ENCODE results near the gene MAP1S. TPM values are rescaled to one million over a fixed set of nuclear protein-coding genes. Genes with fewer than 3 reads are reported as not detected.

Gene MAP1S
- total RNA-seq, 1 donor from 2014 or later = 25.1 TPM

GRCh38 chr19:17726136-17726741, 7.0 kb downstream of the MAP1S start:
- intact Hi-C loops (cut with DNase I) = no loop called here

GRCh38 chr19:17726964-17727773, 7.9 kb downstream of the MAP1S start:
- ATAC-seq (ENCODE audit: poor library complexity) (peak; percentile 19), DNase-seq (no peak)
- intact Hi-C loops (cut with DNase I) = no loop called here

More at GRCh38 chr19:17726136-17726741, 7.0 kb downstream of the MAP1S start:
- no peak for DNase-seq
- no peak for ATAC-seq (ENCODE audit: poor library complexity)

GRCh38 chr19:17727843-17728242, 8.6 kb downstream of the MAP1S start:
- ATAC-seq (ENCODE audit: poor library complexity) (no peak), DNase-seq (no peak)
- intact Hi-C loops (cut with DNase I) = no loop called here

- ATAC-seq (ENCODE audit: poor library complexity) = no peak
- intact Hi-C loops (cut with DNase I) = no loop called here
- no peak for DNase-seq
Measured at GRCh38 chr19:17733127-17733526, 13.8 kb downstream of the MAP1S start.

GRCh38 chr19:17734146-17734545, 14.9 kb downstream of the MAP1S start:
- intact Hi-C loops (cut with DNase I) = no loop called here
- no peak for DNase-seq
- no peak for ATAC-seq (ENCODE audit: poor library complexity)

GRCh38 chr19:17735410-17735809, 16.1 kb downstream of the MAP1S start:
- no peak for ATAC-seq (ENCODE audit: poor library complexity)
- intact Hi-C loops (cut with DNase I) = no loop called here
- no peak for DNase-seq

GRCh38 chr19:17737690-17738153, 18.4 kb downstream of the MAP1S start:
- no peak for ATAC-seq (ENCODE audit: poor library complexity)
- no peak for DNase-seq
- intact Hi-C loops (cut with DNase I) = no loop called here

- intact Hi-C loops (cut with DNase I) = no loop called here
- ATAC-seq (ENCODE audit: poor library complexity) = no peak
- no peak for DNase-seq
Measured at GRCh38 chr19:17739121-17739875, 20.0 kb downstream of the MAP1S start.

- ATAC-seq (ENCODE audit: poor library complexity) = no peak
- intact Hi-C loops (cut with DNase I) = no loop called here
- DNase-seq = no peak
Measured at GRCh38 chr19:17741456-17741855, 22.2 kb downstream of the MAP1S start.

- intact Hi-C loops (cut with DNase I) = no loop called here
- DNase-seq = no peak
- ATAC-seq (ENCODE audit: poor library complexity) = no peak
Measured at GRCh38 chr19:17743874-17744580, 24.7 kb downstream of the MAP1S start.

- peak; percentile 99 for ATAC-seq (ENCODE audit: poor library complexity)
- peak; percentile 95 for DNase-seq
- intact Hi-C loops (cut with DNase I) = no loop called here
Measured at GRCh38 chr19:17747205-17748098, 28.2 kb downstream of the MAP1S start.

GRCh38 chr19:17748884-17749638, 29.8 kb downstream of the MAP1S start:
- DNase-seq = no peak
- intact Hi-C loops (cut with DNase I) = no loop called here
- ATAC-seq (ENCODE audit: poor library complexity) = no peak

- intact Hi-C loops (cut with DNase I) = no loop called here
- DNase-seq (no peak), ATAC-seq (ENCODE audit: poor library complexity) (no peak)
Measured at GRCh38 chr19:17749912-17750317, 30.6 kb downstream of the MAP1S start.

- ATAC-seq (ENCODE audit: poor library complexity) (no peak), DNase-seq (peak; percentile 68)
- intact Hi-C loops (cut with DNase I) = no loop called here
Measured at GRCh38 chr19:17751103-17751911, 32.0 kb downstream of the MAP1S start, which contains the start of gene FCHO1. FCHO1 (plus strand) TSS chr19:17751477; CDS start chr19:17755165, 3,688 bp downstream.

GRCh38 chr19:17751912-17752273, 32.6 kb downstream of the MAP1S start:
- no peak for DNase-seq
- ATAC-seq (ENCODE audit: poor library complexity) = no peak
- intact Hi-C loops (cut with DNase I) = no loop called here

GRCh38 chr19:17752865-17753639, 33.8 kb downstream of the MAP1S start:
- no peak for ATAC-seq (ENCODE audit: poor library complexity)
- intact Hi-C loops (cut with DNase I) = no loop called here

More at GRCh38 chr19:17752865-17753639, 33.8 kb downstream of the MAP1S start:
- DNase-seq = no peak
